Activated CD4-positive, alpha-beta memory T cell treated with anti-CD3 and anti-CD28 coated beads, Interleukin-2, amount 10 ng/mL, durations not matched to agents 7 days and 5 days (primary cell): ENCODE data around the gene PILRA. TPM values are rescaled to one million over a fixed set of nuclear protein-coding genes. Genes with fewer than 3 reads are reported as not detected.
"Not testable (repeated sequence)": the region's sequence is repeated elsewhere in the genome, so short reads cannot be mapped to it uniquely, and the experiment has no call there.

Experiments
- CTCF ChIA-PET: fragments of 350-600 bp; sonication (Branson Sonifier 250); formaldehyde crosslinking; loops from one replicate; lab custom pipeline; 2021; ENCODE audit warnings: antibody characterized with exemption, inconsistent platforms; lab: Charles Lee
- POLR2A ChIA-PET: fragments of 350-600 bp; sonication (Branson Sonifier 250); formaldehyde crosslinking; loops from one replicate; lab custom pipeline; 2021; ENCODE audit warnings: antibody characterized with exemption; lab: Charles Lee
- DNase-seq: peaks from one replicate; pipeline ENCODE4 v3.0.0-alpha.2; 2020
- H3K27ac Mint-ChIP-seq: one replicate; pipeline ENCODE4 v1.8.0; 2021; ENCODE audit warnings: mild to moderate bottlenecking, mixed read lengths
- H3K27me3 Mint-ChIP-seq: one replicate; pipeline ENCODE4 v1.8.0; 2021; ENCODE audit warnings: mixed read lengths
- H3K36me3 Mint-ChIP-seq: one replicate; pipeline ENCODE4 v1.8.0; 2021; ENCODE audit warnings: low read depth, mixed read lengths
- H3K4me1 Mint-ChIP-seq: one replicate; pipeline ENCODE4 v1.8.0; 2021; ENCODE audit warnings: mixed read lengths
- H3K4me3 Mint-ChIP-seq: one replicate; pipeline ENCODE4 v1.8.0; 2021; ENCODE audit warnings: mild to moderate bottlenecking, mixed read lengths
- H3K9me3 Mint-ChIP-seq: one replicate; pipeline ENCODE4 v1.8.0; 2021; ENCODE audit warnings: mixed read lengths
- total RNA-seq, 2 experiments: library from RNA; stranded (reverse); gene quantifications; one replicate each; pipeline ENCODE4 v1.2.3, GENCODE V29; 2021

PILRA gene
- total RNA-seq, 2 experiments from 2014 or later, result 1.3 to 1.5 TPM

DNA sequence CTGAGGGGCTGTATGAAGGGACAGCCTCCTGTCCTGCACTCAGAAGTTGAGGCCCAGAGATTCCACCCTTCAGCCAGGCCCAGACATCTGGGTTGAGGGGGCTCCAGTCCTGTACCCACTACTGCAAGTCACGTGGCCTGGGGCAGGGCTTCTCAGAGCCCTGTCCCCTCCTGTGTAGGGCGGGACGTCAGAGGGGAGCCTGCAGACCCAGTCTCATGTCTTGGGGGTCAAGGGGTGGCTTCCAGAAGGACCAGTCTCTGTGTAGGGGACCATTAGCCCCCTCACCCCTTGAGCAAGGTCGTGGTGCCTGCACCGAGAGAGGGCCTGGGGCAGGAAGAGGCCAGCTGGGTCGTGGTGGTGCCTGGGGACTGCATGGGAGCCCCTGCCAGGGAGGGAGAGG lies 593 bp upstream of the PILRA start:
- POLR2A ChIA-PET, result no interaction called here
- DNase-seq, result no peak
- Mint-ChIP-seq H3K27me3 (no peaks in the 10 kb centered on the region), H3K36me3 (peaks cover under 1% of the 10 kb centered on the region), H3K27ac (no peak overlapping the region), H3K4me1 (peaks cover 21% of the 10 kb centered on the region), H3K9me3 (no peaks in the 10 kb centered on the region), H3K4me3 (no peak overlapping the region)
- CTCF ChIA-PET, result no interaction called here

DNA sequence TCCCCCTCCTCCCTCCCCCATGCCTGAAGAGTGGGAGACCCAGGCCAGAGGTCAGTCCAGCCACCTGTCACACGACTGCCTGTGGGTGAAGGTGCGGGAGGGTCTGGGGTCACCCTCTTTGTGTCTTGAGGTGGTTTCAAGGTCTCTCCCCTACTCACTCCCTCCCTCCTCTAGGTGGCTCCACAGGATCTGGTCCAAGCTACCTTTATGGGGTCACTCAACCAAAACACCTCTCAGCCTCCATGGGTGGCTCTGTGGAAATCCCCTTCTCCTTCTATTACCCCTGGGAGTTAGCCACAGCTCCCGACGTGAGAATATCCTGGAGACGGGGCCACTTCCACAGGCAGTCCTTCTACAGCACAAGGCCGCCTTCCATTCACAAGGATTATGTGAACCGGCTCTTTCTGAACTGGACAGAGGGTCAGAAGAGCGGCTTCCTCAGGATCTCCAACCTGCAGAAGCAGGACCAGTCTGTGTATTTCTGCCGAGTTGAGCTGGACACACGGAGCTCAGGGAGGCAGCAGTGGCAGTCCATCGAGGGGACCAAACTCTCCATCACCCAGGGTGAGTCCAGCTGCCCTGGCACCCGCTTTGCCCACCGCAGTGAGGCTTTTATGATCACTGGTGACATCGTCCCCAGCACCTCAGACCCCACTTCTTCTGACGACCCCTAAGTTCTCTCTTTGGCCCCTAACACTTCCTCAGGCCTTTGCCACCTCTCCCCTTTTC lies 747 bp downstream of the PILRA start:
- CTCF ChIA-PET, result interaction anchor here (3.8 kb wide), 1 partner anchor 34 kb away, joined by 14 read pairs; no protein-coding TSS in a partner anchor
- H3K9me3 Mint-ChIP-seq, POLR2A ChIA-PET, H3K27ac Mint-ChIP-seq, DNase-seq, H3K4me3 Mint-ChIP-seq, H3K36me3 Mint-ChIP-seq, H3K27me3 Mint-ChIP-seq: not testable (repeated sequence)
- peaks cover 20% of the 10 kb centered on the region for H3K4me1 Mint-ChIP-seq

DNA sequence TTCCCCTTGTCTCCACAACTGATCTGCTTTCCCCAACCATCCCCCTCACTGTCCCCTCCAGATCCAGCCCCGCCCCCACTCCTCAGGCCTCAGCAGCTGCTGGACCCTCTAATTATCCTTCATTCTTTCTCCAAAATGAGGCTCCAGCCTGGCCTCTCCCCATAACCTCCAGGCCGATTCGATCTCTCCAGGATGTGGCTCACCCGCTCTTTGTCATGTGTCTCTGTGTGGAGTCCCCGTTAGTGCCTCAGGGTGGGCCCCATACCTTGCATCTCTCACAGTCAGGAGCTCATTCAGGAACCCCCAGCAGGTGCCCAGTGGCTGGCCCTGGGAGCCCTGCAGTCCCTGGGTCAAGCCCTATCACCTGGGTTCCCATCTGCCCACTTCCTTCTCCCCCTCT lies 1.3 kb downstream of the PILRA start:
- no peaks in the 10 kb centered on the region for H3K9me3 Mint-ChIP-seq
- H3K27me3 Mint-ChIP-seq, result no peaks in the 10 kb centered on the region
- H3K4me1 Mint-ChIP-seq, result peaks cover 20% of the 10 kb centered on the region
- H3K4me3 Mint-ChIP-seq, result no peak overlapping the region
- H3K27ac Mint-ChIP-seq, result no peak overlapping the region
- no peaks in the 10 kb centered on the region for H3K36me3 Mint-ChIP-seq
- POLR2A ChIA-PET, result interaction anchor here (0.6 kb wide), 1 partner anchor 190 kb away, joined by 3 read pairs; no protein-coding TSS in a partner anchor
- CTCF ChIA-PET, result interaction anchor here (3.8 kb wide), 1 partner anchor 33 kb away, joined by 14 read pairs; no protein-coding TSS in a partner anchor
- no peak for DNase-seq

DNA sequence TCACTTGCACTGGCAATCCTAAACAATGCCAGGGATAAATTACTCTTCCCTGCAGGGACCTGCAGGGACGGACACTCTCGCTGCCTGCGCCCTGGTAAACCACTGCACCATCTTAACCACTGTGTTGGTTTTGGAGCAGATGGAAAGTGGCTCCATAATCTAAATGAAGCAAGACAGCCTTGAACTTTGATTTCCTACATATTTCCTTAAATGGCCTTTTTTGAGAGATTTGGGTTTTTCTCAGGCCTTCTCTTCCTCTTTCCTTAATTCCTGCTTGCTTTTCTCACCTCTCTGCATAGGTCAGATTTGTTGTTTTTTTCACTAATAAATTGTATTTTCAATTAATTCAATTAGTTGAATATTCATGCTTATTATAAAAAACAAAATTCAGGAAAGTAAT lies 2.8 kb downstream of the PILRA start:
- no peak for DNase-seq
- Mint-ChIP-seq H3K27ac (no peak overlapping the region), H3K9me3 (no peaks in the 10 kb centered on the region), H3K27me3 (no peaks in the 10 kb centered on the region), H3K4me3 (no peak overlapping the region), H3K4me1 (peaks cover 20% of the 10 kb centered on the region), H3K36me3 (no peaks in the 10 kb centered on the region)
- ChIA-PET CTCF (interaction anchor here (3.8 kb wide), 1 partner anchor 32 kb away, joined by 14 read pairs; no protein-coding TSS in a partner anchor), POLR2A (interaction anchor here (0.6 to 1.1 kb wide), 3 partner anchors 11 to 54 kb away, joined by 3 read pairs; partner anchors contain the start of gene ZCWPW1)

DNA sequence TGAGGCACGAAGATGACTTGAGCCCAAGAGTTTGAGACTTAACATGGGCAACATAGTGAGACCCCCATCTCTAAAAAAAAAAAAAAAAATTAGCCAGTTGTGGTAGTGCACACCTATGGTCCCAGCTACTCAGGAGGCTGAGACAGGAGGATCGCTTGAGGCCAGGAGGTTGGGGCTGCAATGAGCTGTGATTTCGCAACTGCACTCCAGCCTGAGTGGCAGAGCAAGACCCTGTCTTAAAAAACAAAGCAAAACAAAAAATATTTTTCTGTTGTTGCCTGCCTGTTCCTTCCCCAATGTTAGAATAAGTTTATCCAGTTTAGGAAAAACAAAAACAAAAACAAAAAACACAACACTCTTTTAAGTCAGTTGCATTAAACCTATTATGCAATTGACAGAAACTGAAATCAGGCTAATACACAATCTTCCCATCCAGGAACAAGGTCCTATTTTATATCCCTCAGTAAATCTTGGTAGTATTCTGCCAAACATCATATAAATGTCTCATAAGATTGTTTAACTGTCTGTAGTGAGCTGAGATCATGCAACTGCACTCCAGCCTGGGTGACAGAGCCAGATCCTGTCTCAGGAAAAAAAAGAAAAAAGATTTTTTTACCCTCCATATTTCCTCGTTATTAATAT lies 4.9 kb downstream of the PILRA start:
- CTCF ChIA-PET, result no interaction called here
- H3K4me3 Mint-ChIP-seq, result no peak overlapping the region

DNA sequence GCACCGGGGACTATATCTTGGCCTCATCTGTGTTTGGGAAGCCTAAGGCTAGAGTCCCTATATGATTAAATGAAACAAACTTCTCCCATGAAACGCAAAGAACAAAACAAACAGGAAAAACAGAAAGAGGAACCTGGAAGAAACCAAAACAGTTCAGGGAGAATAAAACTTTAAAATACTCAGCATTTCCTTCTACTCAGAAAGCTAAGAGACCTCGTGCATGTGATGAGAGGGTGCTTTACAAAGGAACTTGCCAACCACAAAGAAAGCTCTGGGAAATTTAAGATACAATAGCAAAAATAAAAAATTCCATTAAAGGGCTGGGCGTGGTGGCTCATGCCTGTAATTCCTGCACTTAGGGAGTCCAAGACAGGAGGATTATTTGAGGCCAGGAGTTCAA lies 6.9 kb downstream of the PILRA start:
- Mint-ChIP-seq H3K27ac (no peak overlapping the region), H3K27me3 (peaks cover 15% of the 10 kb centered on the region), H3K4me1 (peaks cover 3% of the 10 kb centered on the region), H3K4me3 (no peak overlapping the region), H3K9me3 (no peaks in the 10 kb centered on the region), H3K36me3 (no peaks in the 10 kb centered on the region)
- ChIA-PET CTCF (interaction anchor here (0.7 to 1.4 kb wide), 3 partner anchors 12 to 108 kb away, joined by 3 to 4 read pairs (median 3); no protein-coding TSS in a partner anchor), POLR2A (no interaction called here)
- no peak for DNase-seq

More for the DNA sequence above, 4.9 kb downstream of the PILRA start:
- H3K36me3 Mint-ChIP-seq, result no peaks in the 10 kb centered on the region
- POLR2A ChIA-PET, result no interaction called here
- peaks cover 9% of the 10 kb centered on the region for H3K4me1 Mint-ChIP-seq
- H3K9me3 Mint-ChIP-seq, result no peaks in the 10 kb centered on the region
- H3K27ac Mint-ChIP-seq, result no peak overlapping the region
- DNase-seq, result no peak
- H3K27me3 Mint-ChIP-seq, result peaks cover 5% of the 10 kb centered on the region

DNA sequence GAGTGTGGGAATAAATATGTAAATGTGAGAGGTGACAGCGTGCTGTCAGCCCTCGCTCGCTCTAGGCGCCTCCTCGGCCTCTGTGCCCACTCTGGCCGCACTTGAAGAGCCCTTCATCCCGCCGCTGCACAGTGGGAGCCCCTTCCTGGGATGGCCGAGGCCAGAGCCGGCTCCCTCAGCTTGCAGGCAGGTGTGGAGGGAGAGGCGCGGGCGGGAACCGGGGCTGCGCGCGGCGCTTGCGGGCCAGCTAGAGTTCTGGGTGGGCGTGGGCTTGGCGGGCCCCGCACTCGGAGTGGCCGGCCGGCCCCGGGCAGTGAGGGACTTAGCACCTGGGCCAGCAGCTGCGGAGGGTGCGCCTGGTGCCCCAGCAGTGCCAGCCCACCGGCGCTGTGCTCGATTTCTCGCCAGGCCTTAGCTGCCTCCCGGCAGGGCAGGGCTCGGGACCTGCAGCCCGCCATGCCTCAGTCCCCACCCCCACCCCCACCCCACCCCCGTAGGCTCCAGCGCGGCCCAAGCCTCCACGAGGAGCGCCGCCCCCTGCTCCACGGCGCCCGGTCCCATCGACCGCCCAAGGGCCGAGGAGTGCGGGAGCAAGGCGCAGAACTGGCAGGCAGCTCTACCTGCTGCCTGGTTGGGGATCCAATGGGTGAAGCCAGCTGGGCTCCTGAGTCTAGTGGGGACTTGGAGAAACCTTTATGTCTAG lies 8.4 kb downstream of the PILRA start:
- POLR2A ChIA-PET, result interaction anchor here (0.8 kb wide), 1 partner anchor 16 kb away, joined by 3 read pairs; no protein-coding TSS in a partner anchor
- H3K36me3 Mint-ChIP-seq, DNase-seq, H3K9me3 Mint-ChIP-seq, H3K27ac Mint-ChIP-seq, H3K4me3 Mint-ChIP-seq, H3K4me1 Mint-ChIP-seq: not testable (repeated sequence)
- peaks cover 15% of the 10 kb centered on the region for H3K27me3 Mint-ChIP-seq
- CTCF ChIA-PET, result interaction anchor here (0.6 to 1.4 kb wide), 3 partner anchors 14 to 208 kb away, joined by 3 to 4 read pairs (median 4); no protein-coding TSS in a partner anchor

DNA sequence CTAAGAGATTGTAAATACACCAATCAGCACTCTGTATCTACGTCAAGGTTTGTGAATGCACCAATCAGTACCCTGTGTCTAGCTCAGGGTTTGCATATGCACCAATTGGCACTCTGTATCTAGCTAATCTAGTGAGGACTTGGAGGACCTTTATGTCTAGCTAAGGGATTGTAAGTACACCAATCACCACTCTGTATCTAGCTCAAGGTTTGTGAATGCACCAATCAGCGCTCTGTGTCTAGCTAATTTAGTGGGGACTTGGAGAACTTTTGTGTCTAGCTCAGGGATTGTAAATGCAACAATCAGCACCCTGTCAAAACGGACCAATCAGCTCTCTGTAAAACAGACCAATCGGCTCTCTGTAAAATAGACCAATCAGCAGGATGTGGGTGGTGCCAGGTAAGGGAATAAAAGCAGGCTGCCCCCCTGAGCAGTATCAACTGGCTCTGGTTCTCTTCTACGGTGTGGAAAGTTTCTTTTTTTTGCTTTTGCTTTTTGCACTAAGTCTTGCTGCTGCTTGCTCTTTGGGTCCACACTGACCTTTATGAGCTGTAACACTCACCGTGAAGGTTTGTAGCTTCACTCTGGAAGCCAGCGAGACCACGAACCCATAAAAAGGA lies 9.1 kb downstream of the PILRA start:
- H3K4me3 Mint-ChIP-seq, H3K9me3 Mint-ChIP-seq, CTCF ChIA-PET, DNase-seq, H3K36me3 Mint-ChIP-seq, H3K27ac Mint-ChIP-seq, H3K4me1 Mint-ChIP-seq: not testable (repeated sequence)
- POLR2A ChIA-PET, result interaction anchor here (0.8 kb wide), 1 partner anchor 17 kb away, joined by 3 read pairs; no protein-coding TSS in a partner anchor
- H3K27me3 Mint-ChIP-seq, result peaks cover 15% of the 10 kb centered on the region

DNA sequence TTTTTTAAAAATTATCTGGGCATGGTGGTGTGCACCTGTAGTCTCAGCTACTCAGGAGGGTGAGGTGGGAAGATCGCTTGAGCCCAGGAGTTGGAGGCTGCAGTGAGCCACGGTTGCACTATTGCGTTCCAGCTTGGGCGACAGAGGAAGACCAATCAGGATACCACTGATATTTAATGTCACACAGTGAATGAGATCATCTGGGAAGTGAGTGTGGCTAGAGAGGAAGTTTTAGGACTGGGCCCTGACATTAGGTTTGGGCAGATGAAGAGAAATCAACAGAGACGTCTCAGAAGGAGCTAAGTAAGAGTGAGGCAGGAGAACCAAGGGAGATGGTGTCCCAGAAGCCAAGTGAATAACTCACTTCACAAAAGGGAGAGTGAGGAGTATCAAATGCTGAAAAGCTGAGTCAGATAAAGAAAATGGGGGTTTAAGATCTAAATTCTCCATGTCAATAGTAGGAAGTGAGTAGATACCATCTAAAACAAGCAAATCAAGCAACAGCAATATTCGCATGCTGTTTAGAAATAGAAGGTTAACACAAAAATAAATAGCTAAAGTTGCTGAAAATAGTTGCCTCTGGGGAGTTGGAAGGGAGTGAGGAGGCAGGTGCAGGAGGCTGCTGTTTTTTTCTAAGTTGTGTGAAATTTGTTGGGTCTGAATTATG lies 11.5 kb downstream of the PILRA start:
- H3K27me3 Mint-ChIP-seq, result peaks cover 20% of the 10 kb centered on the region
- no peak overlapping the region for H3K4me3 Mint-ChIP-seq
- H3K36me3 Mint-ChIP-seq, result no peaks in the 10 kb centered on the region
- ChIA-PET POLR2A (no interaction called here), CTCF (interaction anchor here (1.0 kb wide), 1 partner anchor 40 kb away, joined by 3 read pairs; no protein-coding TSS in a partner anchor)
- H3K4me1 Mint-ChIP-seq, result peaks cover 3% of the 10 kb centered on the region
- DNase-seq, result no peak
- H3K9me3 Mint-ChIP-seq, result no peaks in the 10 kb centered on the region
- H3K27ac Mint-ChIP-seq, result no peak overlapping the region

DNA sequence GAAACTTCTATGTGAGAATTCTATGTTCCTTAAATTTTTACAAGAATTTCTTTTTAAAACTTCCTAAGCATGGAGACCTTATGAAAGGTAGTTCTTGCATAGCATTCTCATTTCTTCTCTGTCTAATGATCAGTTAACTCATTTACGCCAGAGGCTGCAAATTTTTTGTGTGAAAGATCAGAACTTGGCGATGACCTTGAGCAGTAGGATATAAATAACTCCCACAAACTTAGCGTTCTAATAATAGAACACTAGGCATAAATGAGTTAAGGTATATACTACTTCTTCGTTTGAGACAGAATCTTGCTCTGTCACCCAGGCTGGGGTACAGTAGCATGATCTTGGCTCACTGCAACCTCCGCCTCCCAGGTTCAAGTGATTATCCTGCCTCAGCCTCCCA lies 13.7 kb downstream of the PILRA start:
- Mint-ChIP-seq H3K4me1 (peaks cover 3% of the 10 kb centered on the region), H3K4me3 (no peak overlapping the region), H3K36me3 (no peaks in the 10 kb centered on the region), H3K9me3 (no peaks in the 10 kb centered on the region), H3K27me3 (peaks cover 30% of the 10 kb centered on the region), H3K27ac (no peak overlapping the region)
- ChIA-PET CTCF (no interaction called here), POLR2A (no interaction called here)
- no peak for DNase-seq

DNA sequence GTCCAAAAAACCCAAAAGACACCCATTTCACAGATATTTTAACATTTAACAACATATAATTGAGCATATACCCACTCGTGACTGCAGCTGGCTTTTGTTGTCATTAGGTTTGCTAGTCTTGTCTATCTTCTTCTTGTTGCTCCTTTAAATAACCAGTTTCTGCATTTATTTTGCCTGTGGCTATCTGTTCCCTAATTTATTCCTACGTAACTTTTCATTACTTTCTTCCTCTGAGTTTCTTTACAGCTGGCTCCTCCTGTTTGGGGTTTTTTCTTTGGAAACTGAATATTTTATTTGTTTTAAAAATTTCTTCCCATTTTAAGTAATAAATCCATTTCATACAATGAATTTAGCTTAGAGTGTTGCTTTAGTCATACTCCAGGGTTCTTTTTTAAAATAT lies 14.4 kb downstream of the PILRA start:
- peaks cover 38% of the 10 kb centered on the region for H3K27me3 Mint-ChIP-seq
- H3K4me1 Mint-ChIP-seq, result peaks cover 3% of the 10 kb centered on the region
- ChIA-PET CTCF (interaction anchor here (0.7 kb wide), 1 partner anchor 16 kb away, joined by 3 read pairs; no protein-coding TSS in a partner anchor), POLR2A (no interaction called here)
- H3K9me3 Mint-ChIP-seq, result no peaks in the 10 kb centered on the region
- no peaks in the 10 kb centered on the region for H3K36me3 Mint-ChIP-seq
- H3K4me3 Mint-ChIP-seq, result no peak overlapping the region
- H3K27ac Mint-ChIP-seq, result no peak overlapping the region
- no peak for DNase-seq

DNA sequence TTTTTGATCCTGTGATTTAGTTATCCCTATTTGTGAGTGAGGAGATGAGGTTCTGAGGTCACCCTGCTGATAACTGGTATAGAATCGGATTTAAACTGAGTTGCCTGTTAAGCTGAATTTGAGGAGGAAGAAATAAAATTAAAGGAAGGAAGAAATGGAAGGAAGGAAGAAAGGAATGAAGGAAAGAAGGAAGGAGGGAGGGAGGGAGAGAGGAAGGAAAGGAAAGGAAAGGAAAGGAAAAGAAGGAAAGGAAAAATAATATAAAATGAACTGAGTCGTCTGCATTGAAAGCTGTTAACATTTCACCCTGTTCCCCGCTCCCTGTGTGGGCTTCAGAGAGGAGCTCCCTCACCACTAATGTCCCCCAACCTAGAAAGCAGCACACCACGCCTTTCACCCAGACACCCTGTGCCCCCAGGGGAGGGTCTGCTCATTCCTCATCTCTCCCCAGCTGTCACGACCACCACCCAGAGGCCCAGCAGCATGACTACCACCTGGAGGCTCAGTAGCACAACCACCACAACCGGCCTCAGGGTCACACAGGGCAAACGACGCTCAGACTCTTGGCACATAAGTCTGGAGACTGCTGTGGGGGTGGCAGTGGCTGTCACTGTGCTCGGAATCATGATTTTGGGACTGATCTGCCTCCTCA lies 16.3 kb downstream of the PILRA start:
- no peak overlapping the region for H3K27ac Mint-ChIP-seq
- H3K9me3 Mint-ChIP-seq, result no peaks in the 10 kb centered on the region
- CTCF ChIA-PET, result no interaction called here
- H3K36me3 Mint-ChIP-seq, result no peaks in the 10 kb centered on the region
- no peak for DNase-seq
- H3K4me3 Mint-ChIP-seq, result no peak overlapping the region
- POLR2A ChIA-PET, result no interaction called here
- peaks cover 3% of the 10 kb centered on the region for H3K4me1 Mint-ChIP-seq
- peaks cover 33% of the 10 kb centered on the region for H3K27me3 Mint-ChIP-seq
